Trophoblast cell (in vitro differentiated cells and primary cell): ENCODE measurements around the gene LRIT3.
"Not testable (repeated sequence)": the region's sequence is repeated elsewhere in the genome, so short reads cannot be mapped to it uniquely, and the experiment has no call there.

Experiments
- DNase-seq, 2 donors: peaks; one replicate each; pipeline ENCODE4 v3.0.0-alpha.2; 2016
- H2AFZ ChIP-seq: 2 replicates; pipeline ENCODE4 v1.6.1; 2013; ENCODE audit warnings: low read length, moderate library complexity, mild to moderate bottlenecking; ENCODE audit not compliant: insufficient read depth, poor library complexity
- H2AK5ac ChIP-seq: 2 replicates; pipeline ENCODE4 v1.6.1; 2013; ENCODE audit warnings: mild to moderate bottlenecking, low read length
- H2BK120ac ChIP-seq: 2 replicates; pipeline ENCODE4 v1.6.1; 2013; ENCODE audit warnings: low read length, mild to moderate bottlenecking, moderate library complexity; ENCODE audit not compliant: insufficient read depth, poor library complexity
- H2BK12ac ChIP-seq: 2 replicates; pipeline ENCODE4 v1.6.1; 2013; ENCODE audit warnings: mild to moderate bottlenecking, low read length, moderate library complexity
- H2BK5ac ChIP-seq: 2 replicates; pipeline ENCODE4 v1.6.1; 2013; ENCODE audit warnings: low read length, low read depth, moderate library complexity, mild to moderate bottlenecking; ENCODE audit not compliant: poor library complexity
- H3K14ac ChIP-seq: 2 replicates; pipeline ENCODE4 v1.6.1; 2013; ENCODE audit warnings: mild to moderate bottlenecking, low read length
- H3K18ac ChIP-seq: 2 replicates; pipeline ENCODE4 v1.6.1; 2013; ENCODE audit warnings: mild to moderate bottlenecking, low read length
- H3K23ac ChIP-seq: 2 replicates; pipeline ENCODE4 v1.6.1; 2013; ENCODE audit warnings: low read length
- H3K27ac ChIP-seq: 2 replicates; pipeline ENCODE4 v1.5.1; 2013; ENCODE audit warnings: low read depth, mild to moderate bottlenecking, inconsistent platforms, low read length, moderate library complexity
- H3K27me3 ChIP-seq: 2 replicates; pipeline ENCODE4 v1.6.1; 2013; ENCODE audit warnings: inconsistent platforms, mild to moderate bottlenecking, low read length, moderate library complexity; ENCODE audit not compliant: insufficient read depth
- H3K36me3 ChIP-seq, 2 experiments: 1 replicate in 1 of 2; 2 replicates in 1 of 2; pipeline ENCODE4 v1.6.1; 2013; ENCODE audit warnings: low read length in 2 of 2, mild to moderate bottlenecking in 2 of 2, moderate library complexity in 1 of 2; ENCODE audit not compliant: insufficient read depth in 2 of 2, control insufficient read depth in 1 of 2
- H3K4ac ChIP-seq: 2 replicates; pipeline ENCODE4 v1.6.1; 2013; ENCODE audit warnings: low read depth, mild to moderate bottlenecking, low read length, moderate library complexity
- H3K4me1 ChIP-seq, 2 experiments: 1 replicate in 1 of 2; 2 replicates in 1 of 2; pipeline ENCODE4 v1.6.1; 2013; ENCODE audit warnings: low read length in 2 of 2, mild to moderate bottlenecking in 2 of 2, moderate library complexity in 1 of 2; ENCODE audit not compliant: insufficient read depth in 2 of 2, control insufficient read depth in 1 of 2
- H3K4me2 ChIP-seq: 2 replicates; pipeline ENCODE4 v1.6.1; 2013; ENCODE audit warnings: inconsistent platforms, mild to moderate bottlenecking, low read length, moderate library complexity
- H3K4me3 ChIP-seq: 2 replicates; pipeline ENCODE4 v1.5.1; 2013; ENCODE audit warnings: mild to moderate bottlenecking, low read depth, low read length, inconsistent platforms
- H3K79me1 ChIP-seq: one replicate; pipeline ENCODE4 v1.6.1; 2013; ENCODE audit warnings: low read length
- H3K79me2 ChIP-seq: 2 replicates; pipeline ENCODE4 v1.6.1; 2013; ENCODE audit warnings: low read length, mild to moderate bottlenecking; ENCODE audit not compliant: control insufficient read depth, insufficient read depth, poor library complexity
- H3K9ac ChIP-seq: 2 replicates; pipeline ENCODE4 v1.6.1; 2013; ENCODE audit warnings: mild to moderate bottlenecking, low read length
- H3K9me3 ChIP-seq: 2 replicates; pipeline ENCODE4 v1.6.1; 2013; ENCODE audit warnings: low read depth, mild to moderate bottlenecking, control low read depth, inconsistent platforms, low read length; ENCODE audit not compliant: insufficient read depth
- H4K12ac ChIP-seq: 2 replicates; pipeline ENCODE4 v1.6.1; 2013; ENCODE audit warnings: low read depth, mild to moderate bottlenecking, low read length, moderate library complexity
- H4K8ac ChIP-seq: 2 replicates; pipeline ENCODE4 v1.6.1; 2013; ENCODE audit warnings: low read depth, mild to moderate bottlenecking, low read length, moderate library complexity
- H4K91ac ChIP-seq: one replicate; pipeline ENCODE4 v1.6.1; 2013; ENCODE audit warnings: low read depth, mild to moderate bottlenecking, low read length, moderate library complexity
- WGBS: extraction: QIAGEN DNeasy Blood & Tissue Kit; methylation state at CpG from one replicate; pipeline ENCODE4 v1.1.7; 2013; ENCODE audit warnings: missing lambda C conversion rate; ENCODE audit not compliant: insufficient read length, insufficient coverage; ENCODE audit errors: extremely low coverage; 5-methylcytosine and 5-hydroxymethylcytosine counted together

Gene LRIT3

DNA sequence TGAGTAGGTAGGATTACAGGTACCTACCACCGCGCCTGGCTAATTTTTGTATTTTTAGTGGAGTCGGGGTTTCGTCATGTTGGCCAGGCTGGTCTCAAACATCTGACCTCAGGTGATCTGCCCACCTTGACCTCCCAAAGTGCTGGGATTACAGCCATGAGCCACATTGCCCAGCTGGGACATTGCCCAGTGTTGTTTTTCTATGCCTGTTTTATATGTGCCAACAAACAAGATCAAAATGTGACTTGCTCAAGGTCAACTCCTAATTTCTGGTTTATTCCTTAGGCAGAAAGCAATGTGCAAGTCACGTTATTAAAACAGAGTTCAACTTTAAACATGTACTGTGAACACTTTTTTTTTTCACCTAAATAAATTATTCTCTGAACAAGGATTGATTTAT, 2.7 kb downstream of the LRIT3 start:
- Histone ChIP-seq H3K9ac (no peak overlapping the region), H3K27me3 (no peaks in the 10 kb centered on the region), H4K91ac (no peak overlapping the region), H3K79me2 (no peaks in the 10 kb centered on the region), H3K4me1 (no peaks in the 10 kb centered on the region), H3K4me2 (no peak overlapping the region), H2BK120ac (no peak overlapping the region), H4K12ac (no peak overlapping the region), H3K9me3 (no peaks in the 10 kb centered on the region), H3K4ac (no peak overlapping the region), H4K8ac (no peak overlapping the region), H3K27ac (no peak overlapping the region), H2AK5ac (no peak overlapping the region), H3K14ac (no peak overlapping the region), H3K23ac (no peak overlapping the region), H2BK5ac (no peak overlapping the region), H3K18ac (no peak overlapping the region), H3K36me3 (no peaks in the 10 kb centered on the region), H2BK12ac (no peak overlapping the region), H3K79me1 (no peaks in the 10 kb centered on the region), H2AFZ (no peak overlapping the region), H3K4me3 (no peak overlapping the region)
- no peak for DNase-seq
- no CpG with 5 or more reads among the region's 5 CpGs for WGBS

DNA sequence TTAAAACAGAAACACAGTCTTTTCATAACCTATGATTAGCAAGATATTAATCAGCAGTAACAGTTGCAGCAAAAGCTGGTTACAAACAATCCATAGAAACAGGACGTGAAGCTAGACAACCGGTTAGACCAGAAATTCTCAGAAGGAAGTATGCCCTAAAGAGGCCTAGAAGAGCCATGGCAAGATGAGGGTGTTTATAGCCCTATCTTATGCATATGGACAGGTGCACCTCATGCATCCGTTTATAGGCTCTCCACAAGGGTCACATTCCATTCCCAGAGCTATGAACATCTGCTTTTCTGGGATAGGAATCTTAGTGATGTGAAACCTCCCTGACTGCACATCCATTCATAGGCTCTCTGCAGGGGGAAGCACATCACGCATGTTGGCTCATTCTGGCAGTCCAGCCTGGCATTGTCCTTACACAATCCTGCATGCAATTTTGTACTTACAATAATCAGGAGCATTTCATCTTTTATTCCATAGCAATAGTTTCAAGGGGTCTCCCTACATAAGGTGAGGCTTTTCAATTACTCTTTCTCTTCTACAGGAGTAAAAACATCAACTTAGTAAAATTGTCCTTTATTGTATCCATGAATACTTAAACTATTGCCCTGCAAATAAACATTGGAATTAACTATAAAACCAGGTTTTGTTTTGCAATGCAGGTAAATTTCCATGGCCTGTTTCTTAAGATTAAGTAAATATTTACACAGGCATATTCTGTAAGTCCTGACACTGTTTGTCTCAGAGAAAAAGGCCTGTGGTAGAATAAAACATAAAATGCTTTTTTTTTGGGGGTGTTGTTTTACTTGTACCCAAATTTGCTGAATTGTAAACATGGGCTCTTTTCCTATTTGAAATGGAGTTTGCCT, 11.8 kb downstream of the LRIT3 start:
- H2BK12ac ChIP-seq, H3K14ac ChIP-seq, H3K4me2 ChIP-seq, H3K27ac ChIP-seq, H3K79me1 ChIP-seq, H4K12ac ChIP-seq, H2BK120ac ChIP-seq, H3K27me3 ChIP-seq, H3K4ac ChIP-seq, H4K91ac ChIP-seq, H2AK5ac ChIP-seq, H3K18ac ChIP-seq, H3K9ac ChIP-seq, H2AFZ ChIP-seq, H3K9me3 ChIP-seq, H3K23ac ChIP-seq, H3K79me2 ChIP-seq, H3K4me3 ChIP-seq, H4K8ac ChIP-seq, H3K4me1 ChIP-seq, H2BK5ac ChIP-seq, H3K36me3 ChIP-seq: not testable (repeated sequence)
- WGBS = no CpG with 5 or more reads among the region's 4 CpGs
- DNase-seq = peak; percentile 26 to 57

DNA sequence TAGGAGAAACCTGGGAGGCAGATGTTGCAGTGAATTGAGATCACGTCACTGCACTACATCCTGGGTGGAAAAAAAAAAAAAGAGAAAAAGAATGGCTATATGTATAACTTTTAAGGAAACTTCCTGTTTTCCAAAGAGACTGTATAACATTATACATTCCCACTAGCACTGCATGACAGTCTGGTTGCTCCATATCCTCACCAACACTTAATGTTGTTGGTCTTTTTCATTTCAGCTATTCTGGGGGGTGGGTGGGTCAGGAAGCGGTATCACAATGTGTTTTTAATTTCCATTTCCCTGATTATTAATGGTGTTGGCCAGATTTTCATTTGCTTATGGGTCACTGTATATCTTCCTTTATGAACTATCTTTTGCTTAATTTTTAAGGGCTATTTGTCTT, 13.4 kb downstream of the LRIT3 start:
- Histone ChIP-seq H3K18ac (no peak overlapping the region), H3K36me3 (no peaks in the 10 kb centered on the region), H3K23ac (no peak overlapping the region), H3K9ac (no peak overlapping the region), H3K9me3 (no peaks in the 10 kb centered on the region), H3K4me2 (no peak overlapping the region), H3K27me3 (no peaks in the 10 kb centered on the region), H2AK5ac (no peak overlapping the region), H4K91ac (no peak overlapping the region), H2BK5ac (no peak overlapping the region), H2AFZ (no peak overlapping the region), H3K79me1 (no peaks in the 10 kb centered on the region), H3K4ac (no peak overlapping the region), H3K4me3 (no peak overlapping the region), H3K4me1 (no peaks in the 10 kb centered on the region), H2BK12ac (no peak overlapping the region), H3K27ac (no peak overlapping the region), H2BK120ac (no peak overlapping the region), H4K12ac (no peak overlapping the region), H3K79me2 (no peaks in the 10 kb centered on the region), H3K14ac (no peak overlapping the region), H4K8ac (no peak overlapping the region)
- WGBS = no CpG with 5 or more reads among the region's 2 CpGs
- DNase-seq = no peak

DNA sequence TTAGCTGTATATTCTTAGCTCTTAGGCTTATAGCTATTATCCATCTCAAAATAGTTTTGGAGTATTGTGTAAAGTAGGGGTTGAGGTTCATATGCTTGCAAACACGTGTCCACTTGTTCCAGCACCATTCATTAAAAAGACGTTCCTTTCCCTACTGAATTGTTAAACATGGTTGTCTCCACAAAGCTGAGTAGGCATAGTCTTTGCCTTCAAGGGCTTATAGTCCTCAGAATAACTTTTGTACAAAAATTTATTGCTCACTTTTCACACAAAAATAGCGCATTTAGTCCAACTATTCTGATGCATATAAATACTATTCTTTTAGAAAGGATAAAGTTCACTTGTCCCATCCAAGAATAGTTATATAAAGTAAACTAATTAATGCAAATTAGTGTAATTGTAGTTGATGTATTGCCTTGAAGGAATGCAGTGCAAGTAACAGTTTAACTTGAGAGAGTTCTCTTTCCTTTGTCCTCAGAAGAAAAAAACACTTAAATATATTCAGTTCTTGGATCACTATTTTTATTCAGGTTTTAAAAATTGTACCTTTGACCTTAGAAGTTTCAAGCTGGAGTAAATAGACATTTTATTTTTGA, 14.1 kb downstream of the LRIT3 start:
- Histone ChIP-seq H4K8ac (no peak overlapping the region), H3K14ac (no peak overlapping the region), H3K79me2 (no peaks in the 10 kb centered on the region), H3K4me3 (no peak overlapping the region), H3K4me2 (no peak overlapping the region), H2BK120ac (no peak overlapping the region), H3K79me1 (no peaks in the 10 kb centered on the region), H3K9ac (no peak overlapping the region), H4K12ac (no peak overlapping the region), H2BK5ac (no peak overlapping the region), H3K18ac (no peak overlapping the region), H3K23ac (no peak overlapping the region), H3K36me3 (no peaks in the 10 kb centered on the region), H3K9me3 (no peaks in the 10 kb centered on the region), H3K27me3 (no peaks in the 10 kb centered on the region), H2AFZ (no peak overlapping the region), H3K27ac (no peak overlapping the region), H2BK12ac (no peak overlapping the region), H3K4ac (no peak overlapping the region), H3K4me1 (no peaks in the 10 kb centered on the region), H4K91ac (no peak overlapping the region), H2AK5ac (no peak overlapping the region)
- no CpG with 5 or more reads among the region's 3 CpGs for WGBS
- no peak for DNase-seq
